K562 (cell line): Measurements from ENCODE around the gene LRRC27. TPM values are rescaled to one million over a fixed set of nuclear protein-coding genes. Genes with fewer than 3 reads are reported as not detected.

Experiments
- ATF7 ChIP-seq: fragments of 450-650 bp; IDR thresholded peaks from 2 replicates; pipeline ENCODE4 v1.7.1; 2014; ENCODE audit warnings: mild to moderate bottlenecking, moderate library complexity
- CREM ChIP-seq: IDR thresholded peaks from 2 replicates; pipeline ENCODE4 v1.6.1; 2014; ENCODE audit warnings: antibody characterized with exemption, low read depth
- DPF2 ChIP-seq: fragments of 450-650 bp; IDR thresholded peaks from 2 replicates; pipeline ENCODE4 v1.6.1; 2016
- EP400 ChIP-seq: fragments of 450-650 bp; IDR thresholded peaks from 2 replicates; pipeline ENCODE4 v1.6.1; 2017; ENCODE audit warnings: antibody characterized with exemption, mild to moderate bottlenecking, moderate library complexity
- NFE2 ChIP-seq: IDR thresholded peaks from 2 replicates; pipeline ENCODE4 v1.6.1; 2014; ENCODE audit warnings: antibody characterized with exemption, low read depth
- YY1 ChIP-seq, 3 experiments: IDR thresholded peaks; 2 replicates each; pipeline ENCODE4 v1.6.1; 2011; ENCODE audit warnings: low read length in 2 of 3, mild to moderate bottlenecking in 2 of 3, moderate library complexity in 2 of 3, borderline replicate concordance in 1 of 3, control low read depth in 1 of 3, low read depth in 1 of 3; ENCODE audit not compliant: insufficient read depth in 3 of 3, insufficient replicate concordance in 2 of 3, control insufficient read depth in 1 of 3, insufficient read length in 1 of 3; ENCODE audit errors: extremely low read depth in 1 of 3
- ZNF175 ChIP-seq: fragments of 200-800 bp; sonication (Bioruptor generic); IDR thresholded peaks from 2 replicates; pipeline ENCODE4 v1.6.1; 2016; ENCODE audit warnings: low read depth, mild to moderate bottlenecking, missing genetic modification characterization, missing compliant biosample characterization
- ZNF24 ChIP-seq: fragments of 450-650 bp; IDR thresholded peaks from 2 replicates; pipeline ENCODE4 v1.6.1; 2016
- ZNF696 ChIP-seq: fragments of 250-450 bp; sonication (Bioruptor Pico); conservative IDR thresholded peaks from 2 replicates; pipeline ENCODE4 v1.4.0; 2020; ENCODE audit warnings: mild to moderate bottlenecking, moderate library complexity
- polyA plus RNA-seq, 8 experiments: library from polyadenylated mRNA; depleted of rRNA in 4 of 8; stranded (reverse) in 5 of 8; unstranded in 3 of 8; fragments of >200 nt; fragmentation: Nextera tagmentation in 2 of 8; fragmentation: Illumina TruSeq in 1 of 8; extraction: Ambion mirVana in 2 of 8; extraction: Trizol in 1 of 8; gene quantifications; 2 replicates each; pipeline versions ENCODE4 v1.2.1 to v1.2.3, GENCODE V29; 2011 to 2014; ENCODE audit warnings: inconsistent platforms in 1 of 8, missing spikeins in 1 of 8
- total RNA-seq, 7 experiments: library from RNA; depleted of rRNA in 6 of 7; stranded (reverse); fragments of >200 nt in 6 of 7; fragmentation: Illumina TruSeq in 2 of 7; extraction: Trizol in 2 of 7; gene quantifications; 2 replicates each; pipeline versions ENCODE4 v1.2.1 to v1.2.3, GENCODE V29; 2011 to 2021; ENCODE audit warnings: low replicate concordance in 1 of 7
- TF ChIP-seq, protein P1 (sequence below): fragments of 250-450 bp; sonication (Bioruptor Pico); IDR thresholded peaks from 2 replicates; pipeline ENCODE4 v1.4.0; 2020
- TF ChIP-seq, protein P2 (sequence below), 2 experiments: fragments of 450-650 bp in 1 of 2; sonication (generic) in 1 of 2; formaldehyde crosslinking in 1 of 2; IDR thresholded peaks in 1 of 2; conservative IDR thresholded peaks in 1 of 2; 2 replicates each; pipeline versions ENCODE4 v1.6.1 to v1.8.1; 2016 to 2023; ENCODE audit warnings: mild to moderate bottlenecking in 2 of 2, moderate library complexity in 2 of 2, inconsistent platforms in 1 of 2, missing genetic modification reagents in 1 of 2
- TF ChIP-seq, protein P3 (sequence below): fragments of 200-800 bp; sonication (Bioruptor generic); IDR thresholded peaks from 2 replicates; pipeline ENCODE4 v1.6.1; 2017; ENCODE audit warnings: missing genetic modification characterization, missing compliant biosample characterization
- TF ChIP-seq, protein P4 (sequence below): fragments of 450-650 bp; IDR thresholded peaks from 2 replicates; pipeline ENCODE4 v1.6.1; 2016; ENCODE audit warnings: antibody characterized with exemption
- TF ChIP-seq, protein P5 (sequence below): conservative IDR thresholded peaks from 2 replicates; pipeline ENCODE4 v1.6.1; 2011; ENCODE audit warnings: low read depth, mild to moderate bottlenecking, low read length; ENCODE audit not compliant: control insufficient read depth

LRRC27 gene
- total and polyA plus RNA-seq, 9 of the 15 experiments (the other 6 are each of a cell fraction or from before 2014, with no cell fraction given) = 0.10 to 2.7 (median 1.4) TPM

DNA sequence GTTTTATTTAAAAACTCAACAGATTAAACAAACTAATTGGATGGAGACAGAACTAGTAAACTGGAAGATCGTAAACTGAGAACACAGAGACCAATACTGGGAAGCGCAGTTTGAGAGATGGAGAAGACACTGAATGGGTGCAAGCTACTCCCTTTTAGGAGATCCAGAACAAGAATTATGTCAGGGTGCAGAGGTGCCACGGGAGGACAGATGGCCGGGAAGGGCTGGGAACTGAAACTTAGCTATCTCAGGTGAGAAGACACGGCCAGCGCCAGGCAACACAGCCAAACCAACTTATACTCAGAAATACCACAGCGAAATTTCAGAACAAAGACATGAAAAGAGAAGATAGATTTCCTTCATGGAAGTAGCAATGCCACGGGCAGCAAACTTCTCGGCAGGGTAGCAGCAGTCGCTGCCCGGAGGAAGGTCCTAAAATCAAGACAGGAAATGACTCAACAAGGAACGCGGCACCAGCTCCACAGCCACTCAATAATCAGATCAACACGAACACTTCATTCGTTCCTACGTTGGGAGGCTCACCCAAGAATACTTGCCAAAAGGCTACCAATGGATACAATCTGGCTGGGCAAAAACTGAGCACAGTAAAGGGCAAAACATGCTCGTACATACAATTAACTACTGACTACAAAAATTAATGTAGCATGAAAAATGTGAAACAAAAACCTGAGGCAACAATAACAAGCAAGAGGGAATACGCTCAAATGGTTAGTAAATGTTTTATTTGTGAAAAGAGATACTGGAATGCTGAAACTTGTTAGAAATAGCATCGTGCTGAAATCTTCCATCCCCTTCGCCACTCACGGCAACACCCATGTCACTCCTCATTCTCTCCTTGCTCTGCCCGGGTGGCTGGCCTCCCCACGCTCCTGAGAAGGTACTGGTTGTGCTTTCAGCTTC is 2.2 kb upstream of the LRRC27 start (continued):
- TF ChIP-seq, protein P1, sequence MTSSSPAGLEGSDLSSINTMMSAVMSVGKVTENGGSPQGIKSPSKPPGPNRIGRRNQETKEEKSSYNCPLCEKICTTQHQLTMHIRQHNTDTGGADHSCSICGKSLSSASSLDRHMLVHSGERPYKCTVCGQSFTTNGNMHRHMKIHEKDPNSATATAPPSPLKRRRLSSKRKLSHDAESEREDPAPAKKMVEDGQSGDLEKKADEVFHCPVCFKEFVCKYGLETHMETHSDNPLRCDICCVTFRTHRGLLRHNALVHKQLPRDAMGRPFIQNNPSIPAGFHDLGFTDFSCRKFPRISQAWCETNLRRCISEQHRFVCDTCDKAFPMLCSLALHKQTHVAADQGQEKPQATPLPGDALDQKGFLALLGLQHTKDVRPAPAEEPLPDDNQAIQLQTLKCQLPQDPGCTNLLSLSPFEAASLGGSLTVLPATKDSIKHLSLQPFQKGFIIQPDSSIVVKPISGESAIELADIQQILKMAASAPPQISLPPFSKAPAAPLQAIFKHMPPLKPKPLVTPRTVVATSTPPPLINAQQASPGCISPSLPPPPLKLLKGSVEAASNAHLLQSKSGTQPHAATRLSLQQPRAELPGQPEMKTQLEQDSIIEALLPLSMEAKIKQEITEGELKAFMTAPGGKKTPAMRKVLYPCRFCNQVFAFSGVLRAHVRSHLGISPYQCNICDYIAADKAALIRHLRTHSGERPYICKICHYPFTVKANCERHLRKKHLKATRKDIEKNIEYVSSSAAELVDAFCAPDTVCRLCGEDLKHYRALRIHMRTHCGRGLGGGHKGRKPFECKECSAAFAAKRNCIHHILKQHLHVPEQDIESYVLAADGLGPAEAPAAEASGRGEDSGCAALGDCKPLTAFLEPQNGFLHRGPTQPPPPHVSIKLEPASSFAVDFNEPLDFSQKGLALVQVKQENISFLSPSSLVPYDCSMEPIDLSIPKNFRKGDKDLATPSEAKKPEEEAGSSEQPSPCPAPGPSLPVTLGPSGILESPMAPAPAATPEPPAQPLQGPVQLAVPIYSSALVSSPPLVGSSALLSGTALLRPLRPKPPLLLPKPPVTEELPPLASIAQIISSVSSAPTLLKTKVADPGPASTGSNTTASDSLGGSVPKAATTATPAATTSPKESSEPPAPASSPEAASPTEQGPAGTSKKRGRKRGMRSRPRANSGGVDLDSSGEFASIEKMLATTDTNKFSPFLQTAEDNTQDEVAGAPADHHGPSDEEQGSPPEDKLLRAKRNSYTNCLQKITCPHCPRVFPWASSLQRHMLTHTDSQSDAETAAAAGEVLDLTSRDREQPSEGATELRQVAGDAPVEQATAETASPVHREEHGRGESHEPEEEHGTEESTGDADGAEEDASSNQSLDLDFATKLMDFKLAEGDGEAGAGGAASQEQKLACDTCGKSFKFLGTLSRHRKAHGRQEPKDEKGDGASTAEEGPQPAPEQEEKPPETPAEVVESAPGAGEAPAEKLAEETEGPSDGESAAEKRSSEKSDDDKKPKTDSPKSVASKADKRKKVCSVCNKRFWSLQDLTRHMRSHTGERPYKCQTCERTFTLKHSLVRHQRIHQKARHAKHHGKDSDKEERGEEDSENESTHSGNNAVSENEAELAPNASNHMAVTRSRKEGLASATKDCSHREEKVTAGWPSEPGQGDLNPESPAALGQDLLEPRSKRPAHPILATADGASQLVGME (CRISPR knock-in tag) = no peak
- TF ChIP-seq CREM (peak; percentile 38), EP400 (peak; percentile 40; the same call in 1 of the 2 replicates), ATF7 (0 out of 2 replicates have a peak, but pooled peaks have one; percentile 17), DPF2 (peak; percentile 57), YY1 (IDR thresholded peaks at IDR 0.05; ENCODE audit: borderline replicate concordance in 1 of 3, control insufficient read depth in 1 of 3, extremely low read depth in 1 of 3, insufficient read depth in 3 of 3, insufficient read length in 1 of 3, insufficient replicate concordance in 2 of 3, low read depth in 1 of 3, low read length in 2 of 3) (no peak), ZNF175 (CRISPR knock-in tag) (peak; percentile 58; the same call in 1 of the 2 replicates), NFE2 (peak; percentile 38; the same call in 1 of the 2 replicates), ZNF24 (peak; percentile 98), ZNF696 (CRISPR knock-in tag) (no peak)
- TF ChIP-seq, protein P2, sequence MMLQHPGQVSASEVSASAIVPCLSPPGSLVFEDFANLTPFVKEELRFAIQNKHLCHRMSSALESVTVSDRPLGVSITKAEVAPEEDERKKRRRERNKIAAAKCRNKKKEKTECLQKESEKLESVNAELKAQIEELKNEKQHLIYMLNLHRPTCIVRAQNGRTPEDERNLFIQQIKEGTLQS (IDR thresholded peaks at IDR 0.05) = peak; percentile 66; the same call in 1 of the 2 replicates
- TF ChIP-seq, protein P2 (CRISPR knock-in tag; conservative IDR thresholded peaks at IDR 0.05) = no peak
- TF ChIP-seq, protein P3, sequence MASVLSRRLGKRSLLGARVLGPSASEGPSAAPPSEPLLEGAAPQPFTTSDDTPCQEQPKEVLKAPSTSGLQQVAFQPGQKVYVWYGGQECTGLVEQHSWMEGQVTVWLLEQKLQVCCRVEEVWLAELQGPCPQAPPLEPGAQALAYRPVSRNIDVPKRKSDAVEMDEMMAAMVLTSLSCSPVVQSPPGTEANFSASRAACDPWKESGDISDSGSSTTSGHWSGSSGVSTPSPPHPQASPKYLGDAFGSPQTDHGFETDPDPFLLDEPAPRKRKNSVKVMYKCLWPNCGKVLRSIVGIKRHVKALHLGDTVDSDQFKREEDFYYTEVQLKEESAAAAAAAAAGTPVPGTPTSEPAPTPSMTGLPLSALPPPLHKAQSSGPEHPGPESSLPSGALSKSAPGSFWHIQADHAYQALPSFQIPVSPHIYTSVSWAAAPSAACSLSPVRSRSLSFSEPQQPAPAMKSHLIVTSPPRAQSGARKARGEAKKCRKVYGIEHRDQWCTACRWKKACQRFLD = no peak; the same call in 1 of the 2 replicates
- TF ChIP-seq, protein P4, sequence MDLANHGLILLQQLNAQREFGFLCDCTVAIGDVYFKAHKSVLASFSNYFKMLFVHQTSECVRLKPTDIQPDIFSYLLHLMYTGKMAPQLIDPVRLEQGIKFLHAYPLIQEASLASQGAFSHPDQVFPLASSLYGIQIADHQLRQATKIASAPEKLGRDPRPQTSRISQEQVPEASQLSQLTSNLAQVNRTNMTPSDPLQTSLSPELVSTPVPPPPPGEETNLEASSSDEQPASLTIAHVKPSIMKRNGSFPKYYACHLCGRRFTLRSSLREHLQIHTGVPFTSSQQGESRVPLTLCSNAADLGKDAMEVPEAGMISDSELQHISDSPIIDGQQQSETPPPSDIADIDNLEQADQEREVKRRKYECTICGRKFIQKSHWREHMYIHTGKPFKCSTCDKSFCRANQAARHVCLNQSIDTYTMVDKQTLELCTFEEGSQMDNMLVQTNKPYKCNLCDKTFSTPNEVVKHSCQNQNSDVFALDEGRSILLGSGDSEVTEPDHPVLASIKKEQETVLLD = peak; percentile 26; the same call in 1 of the 2 replicates
- TF ChIP-seq, protein P5, sequence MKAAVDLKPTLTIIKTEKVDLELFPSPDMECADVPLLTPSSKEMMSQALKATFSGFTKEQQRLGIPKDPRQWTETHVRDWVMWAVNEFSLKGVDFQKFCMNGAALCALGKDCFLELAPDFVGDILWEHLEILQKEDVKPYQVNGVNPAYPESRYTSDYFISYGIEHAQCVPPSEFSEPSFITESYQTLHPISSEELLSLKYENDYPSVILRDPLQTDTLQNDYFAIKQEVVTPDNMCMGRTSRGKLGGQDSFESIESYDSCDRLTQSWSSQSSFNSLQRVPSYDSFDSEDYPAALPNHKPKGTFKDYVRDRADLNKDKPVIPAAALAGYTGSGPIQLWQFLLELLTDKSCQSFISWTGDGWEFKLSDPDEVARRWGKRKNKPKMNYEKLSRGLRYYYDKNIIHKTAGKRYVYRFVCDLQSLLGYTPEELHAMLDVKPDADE = 0 out of 2 replicates have a peak, but pooled peaks have one; percentile 53
